ENCODE results near the gene CPLX3.

CPLX3 gene

GRCh38 chr15:74851960-74852359 lies 25.5 kb downstream of the CPLX3 start:
- H3K4me1 ChIP-seq (ENCODE audit: control insufficient read depth, insufficient read depth, low read length), result no peaks in the 10 kb centered on the region
- peaks cover 63% of the 10 kb centered on the region for H3K36me3 ChIP-seq (ENCODE audit: control insufficient read depth, insufficient read depth, low read length)
- no peak overlapping the region for H3K4me3 ChIP-seq (ENCODE audit: low read depth, low read length)
- H3K27me3 ChIP-seq (ENCODE audit: control insufficient read depth, insufficient read depth, low read length), result no peaks in the 10 kb centered on the region
- H3K9ac ChIP-seq (ENCODE audit: low read depth, low read length), result no peak overlapping the region
- no peaks in the 10 kb centered on the region for H3K9me3 ChIP-seq (ENCODE audit: control insufficient read depth, insufficient read depth, low read length)
- no peak overlapping the region for H3K27ac ChIP-seq (ENCODE audit: low read depth, low read length)

- no peak overlapping the region for H3K4me3 ChIP-seq (ENCODE audit: low read depth, low read length)
- no peaks in the 10 kb centered on the region for H3K27me3 ChIP-seq (ENCODE audit: control insufficient read depth, insufficient read depth, low read length)
- no peaks in the 10 kb centered on the region for H3K9me3 ChIP-seq (ENCODE audit: control insufficient read depth, insufficient read depth, low read length)
- H3K27ac ChIP-seq (ENCODE audit: low read depth, low read length), result no peak overlapping the region
- no peaks in the 10 kb centered on the region for H3K4me1 ChIP-seq (ENCODE audit: control insufficient read depth, insufficient read depth, low read length)
- H3K36me3 ChIP-seq (ENCODE audit: control insufficient read depth, insufficient read depth, low read length), result peaks cover 46% of the 10 kb centered on the region
- no peak overlapping the region for H3K9ac ChIP-seq (ENCODE audit: low read depth, low read length)
These were observed 28.1 kb downstream of the CPLX3 start for GRCh38 chr15:74854453-74855022.

GRCh38 chr15:74855857-74856256 lies 29.4 kb downstream of the CPLX3 start:
- Histone ChIP-seq H3K27ac (ENCODE audit: low read depth, low read length) (no peak overlapping the region), H3K4me1 (ENCODE audit: control insufficient read depth, insufficient read depth, low read length) (no peaks in the 10 kb centered on the region), H3K9ac (ENCODE audit: low read depth, low read length) (no peak overlapping the region)

GRCh38 chr15:74856537-74856936 lies 30.1 kb downstream of the CPLX3 start:
- Histone ChIP-seq H3K36me3 (ENCODE audit: control insufficient read depth, insufficient read depth, low read length) (peaks cover 27% of the 10 kb centered on the region), H3K4me3 (ENCODE audit: low read depth, low read length) (no peak overlapping the region), H3K27me3 (ENCODE audit: control insufficient read depth, insufficient read depth, low read length) (no peaks in the 10 kb centered on the region), H3K4me1 (ENCODE audit: control insufficient read depth, insufficient read depth, low read length) (no peaks in the 10 kb centered on the region), H3K9ac (ENCODE audit: low read depth, low read length) (no peak overlapping the region), H3K9me3 (ENCODE audit: control insufficient read depth, insufficient read depth, low read length) (no peaks in the 10 kb centered on the region), H3K27ac (ENCODE audit: low read depth, low read length) (no peak overlapping the region)

More at GRCh38 chr15:74855857-74856256, 29.4 kb downstream of the CPLX3 start:
- no peaks in the 10 kb centered on the region for H3K9me3 ChIP-seq (ENCODE audit: control insufficient read depth, insufficient read depth, low read length)
- H3K36me3 ChIP-seq (ENCODE audit: control insufficient read depth, insufficient read depth, low read length), result peaks cover 34% of the 10 kb centered on the region
- H3K27me3 ChIP-seq (ENCODE audit: control insufficient read depth, insufficient read depth, low read length), result no peaks in the 10 kb centered on the region
- no peak overlapping the region for H3K4me3 ChIP-seq (ENCODE audit: low read depth, low read length)

GRCh38 chr15:74857082-74857655 lies 30.7 kb downstream of the CPLX3 start:
- Histone ChIP-seq H3K9ac (ENCODE audit: low read depth, low read length) (no peak overlapping the region), H3K27me3 (ENCODE audit: control insufficient read depth, insufficient read depth, low read length) (no peaks in the 10 kb centered on the region), H3K27ac (ENCODE audit: low read depth, low read length) (no peak overlapping the region), H3K9me3 (ENCODE audit: control insufficient read depth, insufficient read depth, low read length) (no peaks in the 10 kb centered on the region), H3K4me1 (ENCODE audit: control insufficient read depth, insufficient read depth, low read length) (no peaks in the 10 kb centered on the region), H3K36me3 (ENCODE audit: control insufficient read depth, insufficient read depth, low read length) (peaks cover 20% of the 10 kb centered on the region), H3K4me3 (ENCODE audit: low read depth, low read length) (no peak overlapping the region)

DNA sequence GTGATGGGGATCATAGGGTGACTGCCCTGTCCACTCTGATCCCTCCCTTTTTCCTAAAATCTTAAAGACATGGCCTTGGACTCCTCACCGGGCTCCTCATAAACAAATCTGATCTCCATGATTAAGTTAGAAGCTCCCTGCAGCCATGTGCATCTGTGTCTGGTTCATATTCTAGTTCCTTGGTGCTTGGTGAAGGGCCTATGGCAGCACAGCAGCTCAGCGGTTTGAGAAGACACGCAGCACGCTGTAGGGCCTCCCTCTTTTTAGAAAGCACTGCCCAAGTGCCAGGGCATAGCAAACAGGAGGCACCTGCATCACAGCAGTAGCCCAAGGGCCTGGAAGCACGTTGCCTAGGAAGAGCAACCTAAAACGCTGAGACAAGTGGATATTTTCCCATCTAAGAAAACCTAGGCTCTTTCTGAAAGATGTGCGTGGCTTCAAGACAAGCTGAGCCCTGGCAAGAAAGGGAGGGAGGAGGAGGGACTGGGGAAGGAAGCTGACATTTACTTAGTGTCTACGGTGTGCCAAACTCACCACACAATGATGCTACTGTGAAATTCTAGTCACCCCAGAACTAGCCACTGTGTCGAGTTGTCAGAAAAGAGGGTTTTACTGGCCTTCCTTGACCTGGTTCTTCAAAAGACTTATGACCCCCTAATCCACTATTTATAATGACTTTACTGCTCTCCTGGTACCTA lies 31.4 kb downstream of the CPLX3 start:
- no peaks in the 10 kb centered on the region for H3K4me1 ChIP-seq (ENCODE audit: control insufficient read depth, insufficient read depth, low read length)
- H3K9me3 ChIP-seq (ENCODE audit: control insufficient read depth, insufficient read depth, low read length), result no peaks in the 10 kb centered on the region
- H3K4me3 ChIP-seq (ENCODE audit: low read depth, low read length), result no peak overlapping the region
- no peak overlapping the region for H3K27ac ChIP-seq (ENCODE audit: low read depth, low read length)
- H3K9ac ChIP-seq (ENCODE audit: low read depth, low read length), result no peak overlapping the region
- H3K36me3 ChIP-seq (ENCODE audit: control insufficient read depth, insufficient read depth, low read length), result peaks cover 14% of the 10 kb centered on the region
- no peaks in the 10 kb centered on the region for H3K27me3 ChIP-seq (ENCODE audit: control insufficient read depth, insufficient read depth, low read length)

- peaks cover 9% of the 10 kb centered on the region for H3K36me3 ChIP-seq (ENCODE audit: control insufficient read depth, insufficient read depth, low read length)
- H3K9me3 ChIP-seq (ENCODE audit: control insufficient read depth, insufficient read depth, low read length), result no peaks in the 10 kb centered on the region
- no peak overlapping the region for H3K4me3 ChIP-seq (ENCODE audit: low read depth, low read length)
- no peak overlapping the region for H3K9ac ChIP-seq (ENCODE audit: low read depth, low read length)
- no peaks in the 10 kb centered on the region for H3K4me1 ChIP-seq (ENCODE audit: control insufficient read depth, insufficient read depth, low read length)
- no peak overlapping the region for H3K27ac ChIP-seq (ENCODE audit: low read depth, low read length)
- no peaks in the 10 kb centered on the region for H3K27me3 ChIP-seq (ENCODE audit: control insufficient read depth, insufficient read depth, low read length)
These were observed 31.9 kb downstream of the CPLX3 start for GRCh38 chr15:74858369-74858740.

DNA sequence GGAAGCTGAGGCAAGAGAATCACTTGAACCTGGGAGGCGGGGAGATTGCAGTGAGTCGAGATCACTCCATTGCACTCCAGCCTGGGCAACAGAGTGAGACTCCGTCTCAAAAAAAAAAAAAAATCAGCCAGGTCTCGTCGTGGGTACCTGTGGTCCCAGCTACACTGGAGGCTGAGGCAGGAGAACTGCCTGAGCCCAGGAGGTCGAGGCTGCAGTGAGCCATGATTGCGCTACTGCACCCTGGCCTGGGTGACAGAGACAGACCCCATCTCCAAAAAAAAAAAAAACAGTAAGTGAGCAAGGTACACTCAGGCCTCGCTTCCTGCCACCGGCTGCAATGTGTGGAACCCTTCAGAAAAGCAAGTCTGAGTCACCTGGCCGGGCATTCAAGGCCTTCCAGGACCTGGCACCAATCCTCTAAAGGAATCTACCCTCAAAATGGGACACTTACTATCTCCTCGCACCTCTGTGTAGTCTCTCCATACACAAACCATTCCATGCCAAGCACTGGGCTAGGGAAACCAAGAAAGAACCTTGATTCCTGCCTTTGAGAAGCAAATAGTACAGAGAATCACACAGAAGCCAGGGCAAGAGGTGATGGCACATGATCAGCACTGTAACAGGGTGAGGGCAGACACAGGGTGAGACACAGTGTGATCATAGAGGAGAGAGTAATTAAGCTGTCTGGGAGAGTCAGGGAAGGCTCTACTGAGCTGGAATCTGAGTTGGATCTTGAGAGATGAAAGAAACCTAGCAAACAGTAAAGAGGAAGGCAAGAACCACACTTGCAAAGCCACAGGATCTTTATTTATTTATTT lies 37.0 kb downstream of the CPLX3 start:
- Histone ChIP-seq H3K27me3 (ENCODE audit: control insufficient read depth, insufficient read depth, low read length) (no peaks in the 10 kb centered on the region), H3K4me1 (ENCODE audit: control insufficient read depth, insufficient read depth, low read length) (no peaks in the 10 kb centered on the region), H3K27ac (ENCODE audit: low read depth, low read length) (no peak overlapping the region), H3K36me3 (ENCODE audit: control insufficient read depth, insufficient read depth, low read length) (peaks cover 15% of the 10 kb centered on the region), H3K4me3 (ENCODE audit: low read depth, low read length) (no peak overlapping the region), H3K9ac (ENCODE audit: low read depth, low read length) (no peak overlapping the region), H3K9me3 (ENCODE audit: control insufficient read depth, insufficient read depth, low read length) (no peaks in the 10 kb centered on the region)

GRCh38 chr15:74864296-74864695 lies 37.9 kb downstream of the CPLX3 start:
- peaks cover 15% of the 10 kb centered on the region for H3K36me3 ChIP-seq (ENCODE audit: control insufficient read depth, insufficient read depth, low read length)
- H3K9ac ChIP-seq (ENCODE audit: low read depth, low read length), result no peak overlapping the region
- no peaks in the 10 kb centered on the region for H3K4me1 ChIP-seq (ENCODE audit: control insufficient read depth, insufficient read depth, low read length)

DNA sequence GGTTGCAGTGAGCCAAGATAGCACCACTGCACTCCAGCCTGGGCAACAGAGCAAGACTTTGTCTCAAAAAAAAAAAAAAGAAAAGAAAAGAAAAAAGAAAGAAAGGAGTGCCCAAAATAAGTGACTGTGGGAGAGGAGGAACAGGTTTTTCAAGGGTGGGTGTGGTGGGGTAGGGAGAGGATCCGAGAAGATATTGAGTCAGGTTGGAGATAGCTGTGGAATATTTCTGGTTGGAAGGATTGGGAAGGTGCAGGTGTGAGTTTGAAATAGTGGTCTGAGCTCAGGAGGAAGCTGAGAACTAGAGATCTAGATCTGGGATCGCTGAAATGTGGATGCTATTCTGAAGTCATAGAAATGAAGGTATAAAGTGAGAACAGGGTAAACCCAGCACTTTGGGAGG lies 38.9 kb downstream of the CPLX3 start:
- Histone ChIP-seq H3K4me3 (ENCODE audit: low read depth, low read length) (no peak overlapping the region), H3K27ac (ENCODE audit: low read depth, low read length) (no peak overlapping the region), H3K4me1 (ENCODE audit: control insufficient read depth, insufficient read depth, low read length) (no peaks in the 10 kb centered on the region), H3K27me3 (ENCODE audit: control insufficient read depth, insufficient read depth, low read length) (no peaks in the 10 kb centered on the region), H3K9ac (ENCODE audit: low read depth, low read length) (no peak overlapping the region), H3K36me3 (ENCODE audit: control insufficient read depth, insufficient read depth, low read length) (peaks cover 15% of the 10 kb centered on the region), H3K9me3 (ENCODE audit: control insufficient read depth, insufficient read depth, low read length) (no peaks in the 10 kb centered on the region)

More at GRCh38 chr15:74864296-74864695, 37.9 kb downstream of the CPLX3 start:
- Histone ChIP-seq H3K4me3 (ENCODE audit: low read depth, low read length) (no peak overlapping the region), H3K27ac (ENCODE audit: low read depth, low read length) (no peak overlapping the region), H3K27me3 (ENCODE audit: control insufficient read depth, insufficient read depth, low read length) (no peaks in the 10 kb centered on the region), H3K9me3 (ENCODE audit: control insufficient read depth, insufficient read depth, low read length) (no peaks in the 10 kb centered on the region)

- Histone ChIP-seq H3K4me3 (ENCODE audit: low read depth, low read length) (no peak overlapping the region), H3K36me3 (ENCODE audit: control insufficient read depth, insufficient read depth, low read length) (peaks cover 15% of the 10 kb centered on the region), H3K9me3 (ENCODE audit: control insufficient read depth, insufficient read depth, low read length) (no peaks in the 10 kb centered on the region), H3K4me1 (ENCODE audit: control insufficient read depth, insufficient read depth, low read length) (no peaks in the 10 kb centered on the region), H3K27ac (ENCODE audit: low read depth, low read length) (no peak overlapping the region), H3K9ac (ENCODE audit: low read depth, low read length) (no peak overlapping the region), H3K27me3 (ENCODE audit: control insufficient read depth, insufficient read depth, low read length) (no peaks in the 10 kb centered on the region)
These were observed 39.7 kb downstream of the CPLX3 start for GRCh38 chr15:74866090-74866489.
